ENCODE data around the gene LRFN3.

The LRFN3 gene

DNA sequence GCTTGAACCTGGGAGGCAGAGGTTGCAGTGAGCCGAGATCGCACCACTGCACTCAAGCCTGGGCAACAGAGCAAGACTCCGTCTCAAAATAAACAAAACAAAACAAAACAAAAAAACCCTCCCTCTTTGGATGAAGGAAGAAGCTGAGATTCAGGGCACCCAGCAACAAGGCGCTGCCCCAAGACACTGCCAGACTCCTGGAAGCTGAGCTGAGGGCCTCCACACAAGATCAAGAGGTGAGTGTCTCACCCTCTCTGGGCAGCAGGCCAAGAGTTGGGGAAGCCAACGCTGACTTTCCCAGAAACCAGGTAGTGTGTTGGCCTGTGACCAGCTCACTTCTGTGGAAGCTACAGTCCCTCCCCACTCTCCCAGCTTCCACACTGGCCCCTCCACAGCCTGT lies 24.4 kb upstream of the LRFN3 start:
- DNase-seq (ENCODE audit: low read depth) = no peak
- in situ Hi-C loops (cut with HindIII; ENCODE audit: low sequenced_read_pairs) = no loop called here
- no peak for TF ChIP-seq CTCF (IDR thresholded peaks at IDR 0.05; ENCODE audit: low read depth, low read length, missing control alignments)
- no peak overlapping the region for H3K4me3 ChIP-seq (ENCODE audit: low read depth, low read length)

DNA sequence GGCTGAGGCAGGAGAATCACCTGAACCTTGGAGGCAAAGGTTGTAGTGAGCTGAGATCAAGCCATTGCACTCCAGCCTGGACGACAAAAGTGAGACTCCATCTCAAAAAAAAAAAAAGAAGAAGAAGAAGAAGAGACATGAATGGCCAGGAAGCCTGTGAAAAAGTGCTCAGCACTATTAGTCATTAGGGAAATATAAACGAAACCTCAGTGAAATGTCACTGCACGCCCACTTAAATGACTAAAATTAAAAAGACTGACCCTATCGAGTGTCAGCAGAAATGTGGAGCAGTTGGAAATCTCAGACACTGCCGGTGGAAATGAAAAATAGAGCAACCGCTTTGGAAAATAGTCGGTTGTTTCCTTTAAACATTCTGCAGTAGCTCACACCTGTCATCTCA lies 22.6 kb upstream of the LRFN3 start:
- in situ Hi-C loops (cut with HindIII; ENCODE audit: low sequenced_read_pairs) = no loop called here
- no peak overlapping the region for H3K4me3 ChIP-seq (ENCODE audit: low read depth, low read length)
- DNase-seq (ENCODE audit: low read depth) = no peak
- TF ChIP-seq CTCF (IDR thresholded peaks at IDR 0.05; ENCODE audit: low read depth, low read length, missing control alignments) = no peak

- TF ChIP-seq CTCF (IDR thresholded peaks at IDR 0.05; ENCODE audit: low read depth, low read length, missing control alignments) = no peak
- in situ Hi-C loops (cut with HindIII; ENCODE audit: low sequenced_read_pairs) = no loop called here
- DNase-seq (ENCODE audit: low read depth) = no peak
- H3K4me3 ChIP-seq (ENCODE audit: low read depth, low read length) = no peak overlapping the region
Measured at GRCh38 chr19:35915443-35915842, 20.7 kb upstream of the LRFN3 start.

DNA sequence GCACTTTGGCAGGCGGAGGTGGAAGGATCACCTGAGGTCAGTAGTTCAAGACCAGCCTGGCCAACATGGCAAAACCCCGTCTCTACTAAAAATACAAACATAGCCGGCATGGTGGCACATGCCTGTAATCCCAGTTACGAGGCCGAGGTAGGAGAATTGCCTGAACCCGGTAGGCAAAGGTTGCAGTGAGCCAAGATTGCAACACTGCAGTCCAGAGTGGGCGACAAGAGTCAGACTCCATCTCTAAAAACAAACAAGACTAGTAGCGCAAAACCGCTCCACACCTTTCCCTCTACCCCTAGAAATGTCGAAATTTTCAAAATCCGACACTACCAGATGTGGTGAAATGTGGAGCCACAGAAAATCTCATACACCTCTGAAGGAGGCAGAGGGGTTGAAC lies 16.9 kb upstream of the LRFN3 start:
- no peak for DNase-seq (ENCODE audit: low read depth)
- no peak for TF ChIP-seq CTCF (IDR thresholded peaks at IDR 0.05; ENCODE audit: low read depth, low read length, missing control alignments)
- no peak overlapping the region for H3K4me3 ChIP-seq (ENCODE audit: low read depth, low read length)
- in situ Hi-C loops (cut with HindIII; ENCODE audit: low sequenced_read_pairs) = no loop called here

DNA sequence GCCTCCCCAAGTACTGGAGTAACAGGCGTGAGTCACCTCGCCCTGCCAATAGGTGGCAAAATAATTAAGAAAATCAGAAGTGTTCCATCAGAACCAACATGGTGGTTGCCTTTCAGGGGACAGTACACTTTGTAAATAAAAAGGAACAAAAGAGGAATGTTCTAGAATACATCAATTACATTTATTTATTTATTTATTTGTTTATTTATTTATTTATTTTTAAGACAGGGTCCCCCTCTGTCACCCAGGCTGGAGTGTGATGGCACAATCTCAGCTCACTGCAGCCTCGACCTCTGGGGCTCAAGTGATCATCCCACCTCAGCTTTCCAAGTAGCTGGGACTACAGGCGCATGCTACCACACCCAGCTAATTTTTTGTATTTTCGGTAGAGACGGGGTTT lies 15.2 kb upstream of the LRFN3 start:
- in situ Hi-C loops (cut with HindIII; ENCODE audit: low sequenced_read_pairs) = no loop called here
- H3K4me3 ChIP-seq (ENCODE audit: low read depth, low read length) = no peak overlapping the region
- no peak for DNase-seq (ENCODE audit: low read depth)
- TF ChIP-seq CTCF (IDR thresholded peaks at IDR 0.05; ENCODE audit: low read depth, low read length, missing control alignments) = no peak

DNA sequence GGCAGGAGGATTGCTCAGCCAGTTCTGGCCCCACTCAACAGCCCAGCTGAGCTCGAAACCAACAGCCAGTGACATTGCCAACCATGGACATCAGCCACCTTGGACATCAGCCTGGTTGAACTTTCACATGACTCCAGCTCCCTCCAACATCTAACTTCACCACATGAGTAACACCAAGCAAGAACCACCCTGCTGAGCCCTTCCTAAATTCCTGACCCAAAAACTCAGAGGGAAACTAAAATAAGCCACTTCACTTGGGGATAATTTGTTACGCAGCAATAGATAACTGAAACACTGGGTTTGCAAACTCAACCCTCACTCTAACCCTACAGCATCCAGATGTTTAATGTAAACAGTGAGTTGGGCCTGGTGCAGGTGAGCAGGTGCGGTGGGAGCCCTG lies 10.7 kb upstream of the LRFN3 start:
- no peak overlapping the region for H3K4me3 ChIP-seq (ENCODE audit: low read depth, low read length)
- DNase-seq (ENCODE audit: low read depth) = no peak
- no peak for TF ChIP-seq CTCF (IDR thresholded peaks at IDR 0.05; ENCODE audit: low read depth, low read length, missing control alignments)
- in situ Hi-C loops (cut with HindIII; ENCODE audit: low sequenced_read_pairs) = no loop called here

GRCh38 chr19:35928507-35928906 lies 7.7 kb upstream of the LRFN3 start:
- in situ Hi-C loops (cut with HindIII; ENCODE audit: low sequenced_read_pairs) = no loop called here
- DNase-seq (ENCODE audit: low read depth) = no peak
- TF ChIP-seq CTCF (IDR thresholded peaks at IDR 0.05; ENCODE audit: low read depth, low read length, missing control alignments) = no peak
- no peak overlapping the region for H3K4me3 ChIP-seq (ENCODE audit: low read depth, low read length)

Measured in astrocyte of the cerebellum (primary cell).